HL-60 (cell line): ENCODE data around the gene NME7.

Experiments used
- DNase-seq, 2 experiments: peaks; one replicate each; pipeline ENCODE4 v3.0.0-alpha.2; 2010 to 2020; ENCODE audit warnings: low read depth in 1 of 2, low spot score in 1 of 2
- H3K27ac ChIP-seq: fragments of 250-450 bp; sonication (Bioruptor Pico); replicated peaks from 2 replicates; pipeline ENCODE4 v1.5.1; 2020; ENCODE audit warnings: mild to moderate bottlenecking, moderate library complexity
- H3K27me3 ChIP-seq: fragments of 250-450 bp; sonication (Bioruptor Pico); 2 replicates; pipeline ENCODE4 v1.5.1; 2021; ENCODE audit warnings: mild to moderate bottlenecking, moderate library complexity; ENCODE audit not compliant: insufficient read depth, poor library complexity, severe bottlenecking
- H3K4me3 ChIP-seq: replicated peaks from 2 replicates; pipeline ENCODE4 v1.5.1; 2011; ENCODE audit warnings: mild to moderate bottlenecking, control low read depth, low read length; ENCODE audit not compliant: insufficient read depth
- GABPA ChIP-seq: IDR thresholded peaks from 2 replicates; pipeline ENCODE4 v1.6.1; 2012; ENCODE audit warnings: low read depth
- POLR2AphosphoS5 ChIP-seq: IDR thresholded peaks from 2 replicates; pipeline ENCODE4 v1.6.1; 2012; ENCODE audit warnings: low read depth
- SPI1 ChIP-seq: IDR thresholded peaks from 2 replicates; pipeline ENCODE4 v1.6.1; 2012; ENCODE audit warnings: low read depth, mild to moderate bottlenecking, borderline replicate concordance
- TF ChIP-seq, protein P1 (sequence below): IDR thresholded peaks from 2 replicates; pipeline ENCODE4 v1.6.1; 2012; ENCODE audit warnings: low read depth; ENCODE audit not compliant: insufficient replicate concordance
- TF ChIP-seq, protein P2 (sequence below): IDR thresholded peaks from one replicate; pipeline ENCODE4 v1.5.1; 2011; ENCODE audit warnings: low read length, control low read depth, inconsistent platforms; ENCODE audit not compliant: insufficient read depth

Gene NME7

DNA sequence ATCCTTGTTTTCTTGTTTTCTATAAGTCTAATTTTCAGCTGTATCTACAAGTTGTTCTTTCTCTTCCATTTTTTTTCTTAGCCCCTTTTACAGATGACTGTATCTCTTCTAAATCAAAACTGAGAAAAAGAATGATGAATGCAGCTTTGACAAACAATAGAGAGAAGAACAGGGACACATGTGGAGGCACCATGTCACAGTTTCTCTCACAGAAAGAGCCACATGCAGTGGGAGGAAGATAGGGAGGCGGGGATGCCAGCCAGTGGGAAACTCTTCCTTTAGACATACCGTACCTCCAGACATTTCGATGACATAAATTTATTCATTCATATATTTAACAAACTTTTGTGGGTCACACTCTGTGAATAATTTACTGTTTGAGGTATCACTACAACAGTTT lies 45.5 kb downstream of the NME7 start:
- TF ChIP-seq, protein P1, sequence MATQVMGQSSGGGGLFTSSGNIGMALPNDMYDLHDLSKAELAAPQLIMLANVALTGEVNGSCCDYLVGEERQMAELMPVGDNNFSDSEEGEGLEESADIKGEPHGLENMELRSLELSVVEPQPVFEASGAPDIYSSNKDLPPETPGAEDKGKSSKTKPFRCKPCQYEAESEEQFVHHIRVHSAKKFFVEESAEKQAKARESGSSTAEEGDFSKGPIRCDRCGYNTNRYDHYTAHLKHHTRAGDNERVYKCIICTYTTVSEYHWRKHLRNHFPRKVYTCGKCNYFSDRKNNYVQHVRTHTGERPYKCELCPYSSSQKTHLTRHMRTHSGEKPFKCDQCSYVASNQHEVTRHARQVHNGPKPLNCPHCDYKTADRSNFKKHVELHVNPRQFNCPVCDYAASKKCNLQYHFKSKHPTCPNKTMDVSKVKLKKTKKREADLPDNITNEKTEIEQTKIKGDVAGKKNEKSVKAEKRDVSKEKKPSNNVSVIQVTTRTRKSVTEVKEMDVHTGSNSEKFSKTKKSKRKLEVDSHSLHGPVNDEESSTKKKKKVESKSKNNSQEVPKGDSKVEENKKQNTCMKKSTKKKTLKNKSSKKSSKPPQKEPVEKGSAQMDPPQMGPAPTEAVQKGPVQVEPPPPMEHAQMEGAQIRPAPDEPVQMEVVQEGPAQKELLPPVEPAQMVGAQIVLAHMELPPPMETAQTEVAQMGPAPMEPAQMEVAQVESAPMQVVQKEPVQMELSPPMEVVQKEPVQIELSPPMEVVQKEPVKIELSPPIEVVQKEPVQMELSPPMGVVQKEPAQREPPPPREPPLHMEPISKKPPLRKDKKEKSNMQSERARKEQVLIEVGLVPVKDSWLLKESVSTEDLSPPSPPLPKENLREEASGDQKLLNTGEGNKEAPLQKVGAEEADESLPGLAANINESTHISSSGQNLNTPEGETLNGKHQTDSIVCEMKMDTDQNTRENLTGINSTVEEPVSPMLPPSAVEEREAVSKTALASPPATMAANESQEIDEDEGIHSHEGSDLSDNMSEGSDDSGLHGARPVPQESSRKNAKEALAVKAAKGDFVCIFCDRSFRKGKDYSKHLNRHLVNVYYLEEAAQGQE = no peak
- no peak for TF ChIP-seq GABPA
- TF ChIP-seq SPI1 = no peak
- TF ChIP-seq, protein P2, sequence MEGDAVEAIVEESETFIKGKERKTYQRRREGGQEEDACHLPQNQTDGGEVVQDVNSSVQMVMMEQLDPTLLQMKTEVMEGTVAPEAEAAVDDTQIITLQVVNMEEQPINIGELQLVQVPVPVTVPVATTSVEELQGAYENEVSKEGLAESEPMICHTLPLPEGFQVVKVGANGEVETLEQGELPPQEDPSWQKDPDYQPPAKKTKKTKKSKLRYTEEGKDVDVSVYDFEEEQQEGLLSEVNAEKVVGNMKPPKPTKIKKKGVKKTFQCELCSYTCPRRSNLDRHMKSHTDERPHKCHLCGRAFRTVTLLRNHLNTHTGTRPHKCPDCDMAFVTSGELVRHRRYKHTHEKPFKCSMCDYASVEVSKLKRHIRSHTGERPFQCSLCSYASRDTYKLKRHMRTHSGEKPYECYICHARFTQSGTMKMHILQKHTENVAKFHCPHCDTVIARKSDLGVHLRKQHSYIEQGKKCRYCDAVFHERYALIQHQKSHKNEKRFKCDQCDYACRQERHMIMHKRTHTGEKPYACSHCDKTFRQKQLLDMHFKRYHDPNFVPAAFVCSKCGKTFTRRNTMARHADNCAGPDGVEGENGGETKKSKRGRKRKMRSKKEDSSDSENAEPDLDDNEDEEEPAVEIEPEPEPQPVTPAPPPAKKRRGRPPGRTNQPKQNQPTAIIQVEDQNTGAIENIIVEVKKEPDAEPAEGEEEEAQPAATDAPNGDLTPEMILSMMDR = no peak
- no peak for TF ChIP-seq POLR2AphosphoS5
- DNase-seq = no peak
- Histone ChIP-seq H3K4me3 (no peak overlapping the region), H3K27ac (no peak overlapping the region), H3K27me3 (no peaks in the 10 kb centered on the region)

DNA sequence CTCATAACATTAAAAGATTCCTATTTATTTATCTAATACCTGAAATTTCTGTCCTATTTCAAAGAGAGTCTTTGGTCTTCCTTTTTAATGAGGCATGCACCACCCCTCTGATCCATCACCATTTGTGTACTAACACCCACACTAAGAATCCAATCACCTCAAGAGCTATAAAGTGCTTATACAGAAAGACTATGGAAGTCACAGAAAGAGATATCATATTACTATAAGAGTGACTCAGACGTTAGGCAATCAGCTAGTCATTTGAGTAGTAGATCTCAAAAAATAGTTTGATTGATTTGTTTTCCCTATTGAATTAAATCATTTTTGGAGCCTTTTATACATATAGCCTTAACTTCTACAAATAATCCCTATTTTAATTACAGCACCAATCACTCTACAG lies 46.1 kb downstream of the NME7 start:
- Histone ChIP-seq H3K27me3 (no peaks in the 10 kb centered on the region), H3K27ac (no peak overlapping the region), H3K4me3 (no peak overlapping the region)
- TF ChIP-seq, protein P2 = no peak
- TF ChIP-seq POLR2AphosphoS5 = no peak
- TF ChIP-seq SPI1 = no peak
- TF ChIP-seq GABPA = no peak
- TF ChIP-seq, protein P1 = no peak
- DNase-seq = no peak

DNA sequence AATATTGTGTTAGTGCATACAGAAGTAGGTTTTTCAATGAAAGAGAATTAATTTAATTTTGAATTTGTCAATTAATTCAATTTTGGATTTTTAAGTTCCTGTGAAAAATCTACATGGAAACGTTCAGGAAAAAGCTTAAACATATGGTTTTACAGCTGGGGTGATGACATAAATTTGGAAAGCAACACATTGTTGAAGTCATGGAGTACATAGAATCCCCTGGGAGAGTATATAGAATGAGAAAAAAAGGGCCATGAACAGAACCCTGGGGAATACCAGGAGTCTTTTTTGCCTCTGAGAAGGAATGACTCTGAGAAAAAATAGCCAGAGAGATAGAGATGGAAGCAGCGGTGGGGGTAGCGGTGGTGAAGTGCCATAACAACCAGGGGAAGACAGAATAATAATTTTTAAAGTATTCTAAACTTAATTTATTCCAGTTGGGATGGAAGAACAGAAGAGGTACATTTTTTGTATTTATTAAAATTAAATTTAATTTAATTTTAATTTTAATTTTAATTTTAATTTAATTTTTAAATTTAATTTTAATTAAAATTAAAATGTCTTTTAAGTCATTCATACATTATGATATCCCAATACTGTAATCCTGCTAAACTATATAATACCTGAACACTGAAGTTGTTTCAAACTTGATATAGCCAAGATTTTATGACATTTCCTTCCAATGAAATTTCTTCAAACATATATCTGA lies 48.9 kb downstream of the NME7 start:
- Histone ChIP-seq H3K27ac (no peak overlapping the region), H3K27me3 (no peaks in the 10 kb centered on the region), H3K4me3 (no peak overlapping the region)
- DNase-seq = no peak
- no peak for TF ChIP-seq POLR2AphosphoS5
- TF ChIP-seq, protein P2 = no peak
- no peak for TF ChIP-seq SPI1
- TF ChIP-seq, protein P1 = no peak
- no peak for TF ChIP-seq GABPA
